HG03520 (cell line): Measurements from ENCODE around the gene PGD.
"Not testable (repeated sequence)": the region's sequence is repeated elsewhere in the genome, so short reads cannot be mapped to it uniquely, and the experiment has no call there.

Experiments used
- ATAC-seq: cut with Tn5 transposase; IDR thresholded peaks from one replicate; pipeline ENCODE4 v1.9.1; 2021; ENCODE audit warnings: mild to moderate bottlenecking, moderate library complexity; ENCODE audit not compliant: unreplicated experiment

The PGD gene

DNA sequence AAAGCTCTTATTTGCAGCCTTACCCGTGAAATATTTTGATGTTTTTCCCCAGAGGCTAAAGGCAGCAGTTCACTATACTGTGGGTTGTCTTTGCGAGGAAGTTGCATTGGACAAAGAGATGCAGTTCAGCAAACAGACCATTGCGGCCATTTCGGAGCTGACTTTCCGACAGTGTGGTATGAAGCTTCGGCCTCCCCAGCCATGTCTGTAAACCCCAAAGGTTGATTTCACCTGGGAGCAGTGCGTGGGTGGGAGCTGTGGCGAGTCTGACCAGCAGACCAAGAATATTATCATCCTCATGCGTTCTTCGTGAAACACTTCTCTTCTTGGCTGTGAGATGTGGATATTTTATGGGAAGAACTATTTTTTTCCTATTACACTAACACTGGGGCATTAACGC lies 34.9 kb downstream of the PGD start:
- ATAC-seq = no peak

- ATAC-seq = no peak
Observed at GRCh38 chr1:10434590-10434989, 35.7 kb downstream of the PGD start.

DNA sequence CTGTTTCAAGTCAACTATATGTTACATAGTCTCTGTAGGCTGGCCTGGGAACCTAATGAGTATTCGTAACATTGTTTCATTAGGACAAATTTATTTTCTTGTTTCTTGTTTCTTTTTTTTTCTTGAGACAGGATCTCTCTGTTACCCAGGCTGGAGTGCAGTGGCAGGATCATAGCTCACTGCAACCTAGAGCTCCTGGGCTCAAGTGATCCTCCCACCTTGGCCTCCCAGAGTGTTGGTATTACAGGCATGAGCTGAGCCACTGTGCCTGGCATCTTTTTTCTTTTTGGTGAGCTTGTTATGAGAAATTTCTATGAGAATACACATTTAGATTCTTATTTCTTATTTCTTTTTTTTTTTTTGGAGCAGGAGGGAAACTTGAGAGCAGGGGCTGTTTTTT lies 38.2 kb downstream of the PGD start:
- no peak for ATAC-seq

DNA sequence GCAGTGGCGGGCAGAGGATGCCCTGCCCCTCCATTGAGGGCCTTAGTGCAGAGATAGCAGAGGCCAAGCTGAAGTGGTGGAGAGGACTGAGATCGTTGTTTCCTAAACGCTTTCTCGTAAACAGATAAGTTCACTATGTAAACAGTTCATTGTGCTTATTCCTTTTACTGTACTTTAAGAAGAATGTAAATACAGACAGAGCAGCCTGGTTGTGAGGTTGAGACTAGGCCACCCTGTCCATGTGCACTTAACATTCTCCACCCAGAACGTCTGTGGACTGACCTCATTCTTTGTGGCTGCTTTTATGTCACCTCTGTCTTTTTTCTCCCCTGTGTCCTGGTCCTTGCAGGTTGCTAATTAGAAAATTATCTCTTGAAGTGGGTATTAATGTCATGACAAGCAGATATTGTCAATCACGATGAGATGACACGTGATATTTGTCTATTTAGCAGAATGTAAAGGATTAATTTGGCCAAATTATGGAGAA lies 39.9 kb downstream of the PGD start:
- no peak for ATAC-seq

DNA sequence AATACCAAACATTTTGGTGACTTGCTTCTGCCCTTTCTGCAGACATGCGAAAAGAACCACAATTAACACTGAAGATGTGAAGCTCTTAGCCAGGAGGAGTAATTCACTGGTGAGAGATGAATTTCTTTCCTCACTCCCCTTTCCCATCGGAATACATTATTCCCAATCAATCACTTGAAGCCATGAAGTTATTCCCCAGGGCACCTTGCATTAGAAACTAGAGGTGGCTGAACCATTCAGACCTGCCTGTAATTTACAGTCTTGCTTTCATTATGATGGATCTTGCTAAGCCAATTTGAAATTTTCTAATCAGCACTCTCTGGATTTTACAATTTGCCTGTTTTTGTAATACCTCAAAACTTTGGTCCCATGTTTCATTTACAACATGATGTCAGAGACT lies 41.4 kb downstream of the PGD start:
- ATAC-seq = no peak

DNA sequence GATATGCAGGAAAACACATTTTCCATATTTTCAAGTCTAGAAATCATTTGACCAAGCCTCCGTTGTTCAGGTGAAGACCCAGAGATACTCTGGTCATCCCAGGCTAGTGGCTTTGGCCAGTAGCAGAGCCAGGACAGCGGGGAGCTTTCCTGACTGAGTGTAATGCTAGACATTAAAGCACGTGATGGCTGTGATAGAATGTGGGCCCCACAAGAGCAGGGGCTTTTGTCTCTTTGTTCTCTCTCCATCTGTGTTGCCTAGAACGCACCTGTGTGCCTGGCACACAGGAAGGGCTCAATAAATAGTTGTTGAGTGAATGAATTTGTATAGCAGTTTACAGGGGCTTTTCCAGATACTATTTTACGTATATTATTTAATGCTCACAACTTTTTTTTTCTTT lies 41.9 kb downstream of the PGD start:
- ATAC-seq = no peak

- no peak for ATAC-seq
Observed at GRCh38 chr1:10444248-10444647, 45.4 kb downstream of the PGD start.

DNA sequence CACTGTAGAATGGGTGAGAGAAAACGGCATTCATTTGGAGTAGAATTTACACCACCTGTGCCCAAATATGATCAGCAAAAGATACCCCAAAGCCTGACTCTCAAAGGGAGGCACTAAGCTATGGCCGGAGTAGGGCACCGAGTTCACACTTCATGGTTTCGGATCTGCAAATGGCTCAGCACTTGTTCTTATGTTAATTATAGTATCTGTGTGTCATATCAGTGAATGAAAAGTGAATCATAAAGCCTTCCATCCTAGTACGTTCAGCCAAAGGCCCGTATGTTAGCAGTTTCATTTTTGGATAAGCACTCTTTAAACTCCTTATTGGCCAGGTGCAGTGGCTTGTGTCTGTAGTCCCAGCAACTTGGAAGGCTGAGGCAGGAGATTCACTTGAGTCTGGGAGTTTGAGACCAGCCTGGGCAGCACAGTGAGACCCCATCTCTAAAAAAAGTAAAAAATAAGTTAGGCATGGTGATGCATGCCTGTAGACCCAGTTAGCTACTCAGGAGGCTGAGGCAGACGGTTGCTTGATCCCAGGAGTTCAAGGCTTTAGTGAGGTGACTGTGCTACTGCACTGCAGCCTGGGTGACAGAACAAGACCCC lies 46.0 kb downstream of the PGD start:
- no peak for ATAC-seq

- no peak for ATAC-seq
Observed at GRCh38 chr1:10446790-10447422, 48.0 kb downstream of the PGD start.

GRCh38 chr1:10449751-10450150 lies 50.9 kb downstream of the PGD start, which contains the start of gene CORT:
Gene CORT (plus strand): TSS chr1:10450031. CDS start chr1:10450224, 193 bp downstream.
- no peak for ATAC-seq

- no peak for ATAC-seq
Observed at GRCh38 chr1:10450156-10450814, 51.4 kb downstream of the PGD start.

DNA sequence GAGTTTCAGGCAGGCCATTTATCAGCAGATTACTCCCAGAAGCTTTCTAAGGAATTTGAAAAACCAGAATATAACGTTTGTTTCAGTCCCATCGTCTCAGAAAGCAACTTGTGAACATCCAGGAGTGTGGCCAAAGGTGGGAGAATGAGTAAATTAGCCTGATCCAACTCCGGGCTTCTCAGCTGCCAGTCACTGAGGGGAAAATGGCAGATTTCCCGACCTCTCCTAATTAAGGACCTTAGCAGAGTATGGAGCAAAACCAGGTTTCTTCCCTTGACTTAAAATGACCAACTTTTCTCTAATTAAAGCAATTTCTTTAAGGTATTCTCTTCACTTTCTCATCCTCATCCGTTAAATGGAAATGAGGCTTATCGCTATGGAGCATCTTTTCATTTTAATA lies 52.0 kb downstream of the PGD start:
- ATAC-seq = no peak

DNA sequence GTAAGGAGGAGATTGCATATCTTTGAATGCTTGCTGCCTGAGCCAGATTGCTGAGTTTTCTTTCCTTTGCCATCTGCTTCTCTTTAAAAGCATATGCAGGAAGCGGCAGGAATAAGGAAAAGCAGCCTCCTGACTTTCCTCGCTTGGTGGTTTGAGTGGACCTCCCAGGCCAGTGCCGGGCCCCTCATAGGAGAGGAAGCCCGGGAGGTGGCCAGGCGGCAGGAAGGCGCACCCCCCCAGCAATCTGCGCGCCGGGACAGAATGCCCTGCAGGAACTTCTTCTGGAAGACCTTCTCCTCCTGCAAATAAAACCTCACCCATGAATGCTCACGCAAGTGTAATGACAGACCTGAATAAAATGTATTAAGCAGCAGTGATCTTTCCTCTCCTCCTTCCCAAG lies 52.4 kb downstream of the PGD start:
- no peak for ATAC-seq

- no peak for ATAC-seq
Observed at GRCh38 chr1:10456048-10456447, 57.2 kb downstream of the PGD start.

DNA sequence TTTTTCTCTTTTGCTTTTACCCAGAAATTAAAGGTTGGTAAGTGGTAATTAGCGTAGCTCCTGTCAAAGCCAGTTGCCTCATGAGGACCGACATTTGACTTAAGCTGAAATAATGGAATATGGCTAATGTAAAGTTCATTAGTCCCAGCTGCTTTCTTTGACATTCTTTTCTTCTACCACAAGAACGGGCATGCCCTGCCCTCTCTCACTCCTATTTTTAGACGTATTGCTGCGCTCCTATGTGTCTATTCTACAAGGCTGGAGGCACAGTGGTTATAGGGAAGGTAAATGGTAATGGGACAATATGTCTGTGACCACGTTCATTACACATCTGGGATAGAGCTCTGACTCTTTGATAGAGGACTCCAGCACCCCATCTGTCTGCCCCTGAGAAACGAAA lies 57.8 kb downstream of the PGD start:
- ATAC-seq = no peak

GRCh38 chr1:10457462-10457861 lies 58.6 kb downstream of the PGD start:
- not testable (repeated sequence) for ATAC-seq

DNA sequence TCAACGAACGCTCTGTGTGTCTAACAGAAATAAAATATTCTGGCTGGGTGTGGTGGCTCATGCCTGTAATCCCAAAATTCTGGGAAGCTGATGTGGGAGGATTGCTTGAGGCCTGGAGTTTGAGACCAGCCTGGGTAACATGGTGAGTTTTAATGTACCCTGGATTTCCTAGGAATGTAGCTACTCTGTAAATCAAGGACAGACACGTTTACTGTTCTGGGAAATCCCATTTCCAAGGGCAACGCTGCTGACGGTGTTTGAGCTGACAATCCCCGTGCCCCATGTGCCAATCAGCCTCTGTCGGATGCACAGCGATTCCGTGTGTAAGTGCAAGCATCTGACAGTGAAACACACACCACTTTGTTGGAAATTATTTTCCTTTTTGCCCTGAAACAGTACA lies 59.0 kb downstream of the PGD start:
- ATAC-seq = no peak

DNA sequence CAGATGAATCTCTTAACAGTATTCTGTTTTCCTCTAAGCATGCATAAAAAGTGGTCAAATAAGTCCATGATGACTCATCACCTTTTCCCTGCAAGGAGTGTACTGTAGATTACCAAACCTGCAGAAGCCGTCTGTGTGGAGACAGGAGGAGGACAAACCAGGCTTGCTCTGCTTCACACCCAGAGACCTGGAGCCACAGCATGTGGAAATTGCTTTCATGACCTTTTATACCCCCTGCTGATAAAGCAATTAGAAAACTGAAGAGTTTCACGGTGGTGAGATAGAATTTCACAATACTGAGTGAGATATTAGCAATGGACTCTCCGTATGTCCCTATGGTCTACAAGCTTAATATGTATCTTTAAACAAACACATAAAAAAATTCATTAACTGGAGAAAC lies 60.3 kb downstream of the PGD start:
- ATAC-seq = no peak

DNA sequence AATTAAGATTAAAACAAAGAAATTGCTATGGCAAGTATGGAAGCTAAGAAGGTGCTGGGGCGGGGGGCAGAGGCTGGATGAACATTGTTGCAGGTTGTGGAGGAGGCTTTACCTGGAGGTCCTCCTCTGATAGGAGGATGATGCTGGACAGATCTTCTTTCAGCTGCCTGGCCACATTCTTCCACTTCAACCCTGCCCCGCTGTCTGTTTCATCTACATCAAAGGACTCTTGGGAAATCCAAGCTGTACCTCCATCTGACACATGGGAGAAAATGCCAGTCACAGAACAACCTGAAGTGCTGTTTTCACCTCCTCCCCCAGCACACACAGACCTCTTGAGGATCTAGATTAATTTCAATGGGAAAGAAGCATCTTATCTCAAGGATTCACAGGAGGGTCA lies 68.2 kb downstream of the PGD start:
- ATAC-seq = no peak

DNA sequence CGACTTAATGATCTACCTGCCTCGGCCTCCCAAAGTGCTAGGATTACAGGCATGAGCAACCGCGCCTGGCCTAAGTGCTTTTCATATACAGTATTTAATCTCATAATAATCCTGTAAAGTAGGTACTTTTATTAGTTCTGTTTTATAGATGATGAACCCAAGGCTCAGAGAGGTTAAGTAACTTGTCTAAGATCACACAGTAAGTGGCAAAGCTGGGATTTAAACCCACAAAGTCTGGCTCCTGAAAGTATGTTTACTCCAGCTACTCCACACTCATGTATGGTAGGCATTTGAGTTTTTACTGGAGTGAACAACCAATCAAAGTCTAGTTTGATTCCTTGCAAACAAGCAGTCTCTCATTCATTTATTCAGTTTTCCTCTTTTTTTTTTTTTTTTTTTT lies 71.2 kb downstream of the PGD start:
- no peak for ATAC-seq
